ENCODE results near the gene NAA35.

- TF ChIP-seq CTCF (conservative IDR thresholded peaks at IDR 0.05) (no peak; the same call in 1 of the 2 replicates), ZFX (IDR thresholded peaks at IDR 0.05) (no peak)
These were observed 106.4 kb downstream of the NAA35 start for GRCh38 chr9:86047361-86047760.
